ENCODE data around the gene PRDX6. TPM values are rescaled to one million over a fixed set of nuclear protein-coding genes. Genes with fewer than 3 reads are reported as not detected.

The PRDX6 gene
- total and polyA plus RNA-seq, 12 donors: 171 to 461 (median 311) TPM

DNA sequence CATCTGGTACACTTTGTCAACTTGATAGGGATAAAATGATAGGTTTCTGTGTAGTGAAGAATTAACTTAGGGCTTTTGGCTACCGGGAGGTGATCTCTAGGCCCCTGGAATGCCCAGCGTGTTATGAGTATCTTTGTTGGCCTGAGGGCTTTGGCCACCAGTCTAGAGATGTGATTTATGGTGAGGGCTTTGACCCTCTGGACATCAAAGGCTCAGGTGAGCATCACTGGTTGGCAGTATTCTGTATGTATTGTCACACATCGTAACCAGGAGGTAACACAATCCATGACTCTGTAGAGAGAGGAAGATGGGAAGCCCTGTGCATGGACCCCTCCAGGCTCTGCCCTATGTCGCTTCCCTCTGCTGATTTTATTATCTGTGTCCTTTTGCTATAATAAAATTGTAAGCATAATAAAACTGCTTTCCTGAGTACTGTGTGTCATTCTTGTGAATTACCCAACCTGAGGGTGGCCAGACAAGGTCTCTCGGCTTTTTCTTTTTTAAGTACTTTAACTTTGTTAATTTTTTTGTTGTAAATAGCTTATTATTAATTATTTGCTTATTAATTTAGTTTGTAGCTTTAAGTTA lies 40.2 kb upstream of the PRDX6 start:
- no peaks in the 10 kb centered on the region for H3K27me3 ChIP-seq
- no peak for DNase-seq
- H3K4me1 ChIP-seq (replicated peaks in 1 of 2): no peaks in the 10 kb centered on the region
- H3K36me3 ChIP-seq (replicated peaks in 1 of 2): no peaks in the 10 kb centered on the region
- H3K4me3 ChIP-seq: no peak overlapping the region
- intact Hi-C loops (cut with DNase I): loop anchor here in 1 of 2 donors (10.0 kb wide), 1 partner anchor 388 kb away; the partner anchor contains the start of genes CENPL and DARS2
- no peak overlapping the region for H3K27ac ChIP-seq
- WGBS, 4 donors: 90 to 96% (median 93%) methylated on average over 5 of the region's 5 CpGs
- no peaks in the 10 kb centered on the region for H3K9me3 ChIP-seq (replicated peaks in 1 of 3)
- TF ChIP-seq, protein P1, sequence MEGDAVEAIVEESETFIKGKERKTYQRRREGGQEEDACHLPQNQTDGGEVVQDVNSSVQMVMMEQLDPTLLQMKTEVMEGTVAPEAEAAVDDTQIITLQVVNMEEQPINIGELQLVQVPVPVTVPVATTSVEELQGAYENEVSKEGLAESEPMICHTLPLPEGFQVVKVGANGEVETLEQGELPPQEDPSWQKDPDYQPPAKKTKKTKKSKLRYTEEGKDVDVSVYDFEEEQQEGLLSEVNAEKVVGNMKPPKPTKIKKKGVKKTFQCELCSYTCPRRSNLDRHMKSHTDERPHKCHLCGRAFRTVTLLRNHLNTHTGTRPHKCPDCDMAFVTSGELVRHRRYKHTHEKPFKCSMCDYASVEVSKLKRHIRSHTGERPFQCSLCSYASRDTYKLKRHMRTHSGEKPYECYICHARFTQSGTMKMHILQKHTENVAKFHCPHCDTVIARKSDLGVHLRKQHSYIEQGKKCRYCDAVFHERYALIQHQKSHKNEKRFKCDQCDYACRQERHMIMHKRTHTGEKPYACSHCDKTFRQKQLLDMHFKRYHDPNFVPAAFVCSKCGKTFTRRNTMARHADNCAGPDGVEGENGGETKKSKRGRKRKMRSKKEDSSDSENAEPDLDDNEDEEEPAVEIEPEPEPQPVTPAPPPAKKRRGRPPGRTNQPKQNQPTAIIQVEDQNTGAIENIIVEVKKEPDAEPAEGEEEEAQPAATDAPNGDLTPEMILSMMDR (IDR thresholded peaks at IDR 0.05): no peak
- no peak for TF ChIP-seq POLR2A (IDR thresholded peaks at IDR 0.05)

DNA sequence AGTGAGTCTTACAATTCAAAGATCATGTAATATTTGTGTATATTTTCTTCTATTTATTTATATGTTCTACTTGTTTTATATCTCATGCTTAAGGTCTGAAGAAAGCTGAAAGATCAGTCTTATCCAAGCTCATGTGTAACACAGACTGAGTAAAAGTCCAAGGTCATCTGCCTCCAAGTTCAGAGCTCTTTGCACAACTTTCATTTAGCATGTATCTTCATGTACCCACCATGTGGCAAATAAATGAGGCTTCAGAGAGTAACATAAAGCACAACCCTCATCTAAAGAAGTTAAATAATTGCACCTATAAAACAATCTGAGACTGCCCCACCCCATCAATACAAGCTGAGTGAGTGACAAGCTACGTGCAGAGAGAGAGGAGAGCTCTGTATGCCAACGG lies 38.5 kb upstream of the PRDX6 start:
- no peak for DNase-seq
- Histone ChIP-seq H3K27ac (no peak overlapping the region), H3K4me1 (replicated peaks in 1 of 2) (no peaks in the 10 kb centered on the region), H3K4me3 (no peak overlapping the region), H3K27me3 (no peaks in the 10 kb centered on the region), H3K36me3 (replicated peaks in 1 of 2) (no peaks in the 10 kb centered on the region), H3K9me3 (replicated peaks in 1 of 3) (no peaks in the 10 kb centered on the region)
- 66 to 84% (median 80%) methylated on average over 2 of the region's 2 CpGs for WGBS, 4 donors
- intact Hi-C loops (cut with DNase I): loop anchor here in 1 of 2 donors (10.0 kb wide), 1 partner anchor 386 kb away; the partner anchor contains the start of genes CENPL and DARS2
- TF ChIP-seq POLR2A (IDR thresholded peaks at IDR 0.05): no peak
- TF ChIP-seq, protein P1 (IDR thresholded peaks at IDR 0.05): no peak

DNA sequence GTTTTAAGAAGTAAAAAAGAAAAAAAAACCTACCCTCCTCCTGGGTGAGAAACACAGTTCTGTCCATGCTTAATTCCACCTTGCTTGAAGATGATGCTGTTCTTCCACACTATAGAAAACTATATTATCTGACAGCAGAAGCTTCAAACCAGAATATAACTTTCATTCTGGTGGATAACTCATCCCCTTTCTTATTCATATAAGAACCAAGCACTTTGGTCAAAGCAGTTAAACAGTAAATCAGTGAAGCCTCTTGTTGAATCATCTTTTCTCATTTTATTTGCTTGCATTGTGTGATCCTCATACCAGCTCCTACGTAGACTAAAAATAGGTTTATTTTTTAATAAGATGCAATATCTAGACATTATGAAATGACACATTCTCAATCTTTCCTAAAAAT lies 36.7 kb upstream of the PRDX6 start:
- Histone ChIP-seq H3K4me1 (replicated peaks in 1 of 2) (no peaks in the 10 kb centered on the region), H3K9me3 (replicated peaks in 1 of 3) (no peaks in the 10 kb centered on the region), H3K27ac (no peak overlapping the region), H3K36me3 (replicated peaks in 1 of 2) (no peaks in the 10 kb centered on the region), H3K27me3 (no peaks in the 10 kb centered on the region), H3K4me3 (no peak overlapping the region)
- TF ChIP-seq, protein P1 (IDR thresholded peaks at IDR 0.05): no peak
- no peak for TF ChIP-seq POLR2A (IDR thresholded peaks at IDR 0.05)
- intact Hi-C loops (cut with DNase I): no loop called here
- no peak for DNase-seq
- 91 to 100% (median 95%) methylated on average over 1 of the region's 1 CpG for WGBS, 4 donors

DNA sequence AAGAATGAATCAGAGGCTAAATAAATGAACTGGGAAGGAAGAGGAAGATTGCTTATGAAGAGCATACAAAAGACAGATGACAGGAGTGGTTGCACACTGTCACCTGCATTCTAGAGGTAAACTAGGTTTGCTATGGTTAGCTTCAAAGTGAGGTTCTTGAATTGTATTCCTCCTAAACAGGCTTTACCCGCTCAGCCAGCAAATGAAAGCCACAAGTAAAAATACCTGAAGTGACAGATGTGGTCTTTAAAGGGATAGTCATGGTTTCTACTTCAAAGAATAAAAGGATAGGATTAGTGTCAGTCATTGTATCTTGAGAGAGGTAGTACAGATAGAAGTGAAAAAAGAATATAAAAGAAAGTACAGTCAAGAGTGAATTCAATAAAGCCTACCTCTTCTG lies 32.4 kb upstream of the PRDX6 start:
- no peak for DNase-seq
- Histone ChIP-seq H3K36me3 (replicated peaks in 1 of 2) (no peaks in the 10 kb centered on the region), H3K4me1 (replicated peaks in 1 of 2) (no peaks in the 10 kb centered on the region), H3K27ac (no peak overlapping the region), H3K27me3 (no peaks in the 10 kb centered on the region), H3K9me3 (replicated peaks in 1 of 3) (peaks cover 0 to 3% (median 0%) of the 10 kb centered on the region in 3 donors), H3K4me3 (no peak overlapping the region)
- intact Hi-C loops (cut with DNase I): no loop called here
- 89 to 97% (median 93%) methylated on average over 1 of the region's 1 CpG for WGBS, 4 donors
- TF ChIP-seq POLR2A (IDR thresholded peaks at IDR 0.05): no peak
- TF ChIP-seq, protein P1 (IDR thresholded peaks at IDR 0.05): no peak
